ENCODE results near the gene BLVRA.

BLVRA gene

GRCh38 chr7:43847496-43847895 lies 89.0 kb downstream of the BLVRA start:
- no peak for DNase-seq (ENCODE audit: low read depth in 1 of 2, low spot score in 1 of 2)
- in situ Hi-C loops (cut with HindIII; ENCODE audit: low pct_unique_long_range_greater_than_20kb, low sequenced_read_pairs), result no loop called here
- no peak for TF ChIP-seq JUND (IDR thresholded peaks at IDR 0.05; ENCODE audit: low read depth)

DNA sequence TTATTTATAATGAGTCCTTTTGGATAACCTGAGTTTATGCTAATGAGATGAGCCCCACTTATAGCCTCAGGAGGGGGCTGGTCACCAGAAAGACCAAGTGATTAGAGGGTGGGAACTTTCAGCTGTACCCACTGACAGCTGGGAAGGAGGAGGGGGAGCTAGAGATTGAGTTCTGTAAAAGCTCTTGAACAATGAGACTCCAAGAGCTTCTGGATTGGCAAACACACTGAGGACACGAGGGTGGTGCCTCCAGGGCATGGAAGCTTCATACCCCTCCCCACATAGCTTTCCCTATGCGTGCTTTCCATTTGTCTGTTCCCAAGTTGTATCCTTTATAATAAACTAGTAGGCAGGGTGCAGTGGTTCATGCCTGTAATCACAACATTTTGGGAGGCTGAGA lies 90.6 kb downstream of the BLVRA start:
- in situ Hi-C loops (cut with HindIII; ENCODE audit: low pct_unique_long_range_greater_than_20kb, low sequenced_read_pairs), result no loop called here
- no peak for DNase-seq (ENCODE audit: low read depth in 1 of 2, low spot score in 1 of 2)
- no peak for TF ChIP-seq JUND (IDR thresholded peaks at IDR 0.05; ENCODE audit: low read depth)

GRCh38 chr7:43850348-43851116 lies 92.1 kb downstream of the BLVRA start:
- DNase-seq (ENCODE audit: low read depth in 1 of 2, low spot score in 1 of 2), result no peak
- no peak for TF ChIP-seq JUND (IDR thresholded peaks at IDR 0.05; ENCODE audit: low read depth)
- in situ Hi-C loops (cut with HindIII; ENCODE audit: low pct_unique_long_range_greater_than_20kb, low sequenced_read_pairs), result no loop called here

GRCh38 chr7:43851805-43852204 lies 93.3 kb downstream of the BLVRA start:
- in situ Hi-C loops (cut with HindIII; ENCODE audit: low pct_unique_long_range_greater_than_20kb, low sequenced_read_pairs), result no loop called here
- no peak for TF ChIP-seq JUND (IDR thresholded peaks at IDR 0.05; ENCODE audit: low read depth)
- DNase-seq (ENCODE audit: low read depth in 1 of 2, low spot score in 1 of 2), result no peak

- in situ Hi-C loops (cut with HindIII; ENCODE audit: low pct_unique_long_range_greater_than_20kb, low sequenced_read_pairs), result no loop called here
- no peak for TF ChIP-seq JUND (IDR thresholded peaks at IDR 0.05; ENCODE audit: low read depth)
- DNase-seq (ENCODE audit: low read depth in 1 of 2, low spot score in 1 of 2), result no peak
Measured at GRCh38 chr7:43855176-43855575, 96.7 kb downstream of the BLVRA start.

GRCh38 chr7:43856316-43856715 lies 97.8 kb downstream of the BLVRA start:
- in situ Hi-C loops (cut with HindIII; ENCODE audit: low pct_unique_long_range_greater_than_20kb, low sequenced_read_pairs), result no loop called here
- no peak for TF ChIP-seq JUND (IDR thresholded peaks at IDR 0.05; ENCODE audit: low read depth)
- DNase-seq (ENCODE audit: low read depth in 1 of 2, low spot score in 1 of 2), result no peak

Measured in T47D (cell line).